Fibroblast of upper back skin (primary cell): ENCODE data around the gene CYBB.
A peak's percentile ranks its signal among the peaks of the same experiment; 100 is the strongest.

Source experiments
- DNase-seq: peaks from one replicate; pipeline ENCODE4 v3.0.0-alpha.2; 2013

Gene CYBB

DNA sequence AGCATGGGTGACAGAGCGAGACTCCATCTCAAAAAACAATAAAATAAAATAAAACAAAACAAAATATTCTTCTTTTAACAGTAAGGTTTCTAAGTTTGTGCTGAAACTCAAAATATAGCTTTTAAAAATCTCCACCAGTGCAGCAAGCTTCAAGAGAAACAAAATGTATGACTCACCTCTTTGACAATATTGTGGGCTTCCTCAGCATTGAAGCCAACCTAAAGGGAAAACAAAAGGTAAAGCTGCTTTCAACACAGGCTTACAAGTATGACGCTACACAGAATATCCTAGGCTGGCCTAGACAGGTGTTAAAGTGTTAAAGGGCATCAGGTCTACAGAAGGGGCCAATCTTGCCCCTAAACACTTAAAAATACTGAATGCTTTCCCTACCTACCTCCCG is 66.3 kb downstream of the CYBB start:
- no peak for DNase-seq

DNA sequence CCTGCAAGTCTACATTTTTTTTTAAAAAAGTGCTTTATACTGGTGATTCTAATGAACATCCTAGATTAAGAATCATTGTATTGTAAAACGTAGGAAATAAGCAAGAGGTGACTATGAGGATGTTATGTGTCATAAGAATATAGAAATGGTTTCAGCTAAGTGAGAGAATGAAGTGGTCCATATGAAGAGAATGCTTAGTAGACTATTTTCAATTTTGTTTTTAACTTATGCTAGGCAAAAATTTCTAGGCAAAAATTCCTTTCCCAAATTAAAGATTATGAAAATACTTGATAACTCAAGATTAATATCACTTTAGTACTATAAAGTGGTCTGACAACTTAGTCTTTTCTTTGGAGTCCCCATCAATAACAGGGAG is 66.7 kb downstream of the CYBB start:
- DNase-seq: no peak

DNA sequence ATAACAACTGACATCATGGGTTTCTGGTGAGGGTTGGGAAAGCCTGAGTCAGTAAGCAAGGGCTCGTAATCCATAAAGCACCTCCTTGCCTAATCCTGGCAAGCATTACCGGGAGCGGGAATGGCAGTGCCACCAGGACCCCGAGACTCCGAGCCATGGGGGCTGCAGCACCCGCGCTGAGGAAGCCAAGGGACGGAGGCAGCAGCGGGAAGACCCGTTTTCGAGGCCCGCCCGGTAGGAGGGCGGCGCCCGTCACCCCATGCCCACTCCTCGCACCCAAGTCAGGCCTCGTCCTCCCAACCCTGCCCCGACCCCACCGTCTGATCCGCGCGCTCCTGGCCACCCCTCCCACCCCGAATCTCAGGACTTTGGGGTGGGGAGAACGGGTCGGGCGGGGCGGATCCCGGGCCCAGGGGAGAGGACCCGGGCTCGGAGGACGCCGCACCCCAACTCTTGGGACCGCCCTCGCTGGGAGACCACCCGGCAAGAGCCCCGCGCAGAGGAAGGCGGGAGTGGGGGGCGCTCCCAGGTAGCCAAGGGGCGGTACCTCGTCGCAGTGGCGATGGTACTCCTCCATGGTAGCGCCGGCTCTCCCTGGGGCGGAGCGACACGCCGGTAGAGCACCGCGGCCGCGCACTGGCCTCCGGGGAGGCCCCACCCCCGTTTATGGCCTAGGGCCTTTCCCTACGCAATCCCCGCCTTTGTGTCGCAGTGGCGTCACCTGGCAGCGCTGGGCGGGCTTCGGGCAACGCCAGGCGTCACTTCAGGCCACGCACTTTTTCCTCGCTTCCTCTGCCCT is 67.3 kb downstream of the CYBB start, which contains the start of gene DYNLT3:
Gene DYNLT3, minus strand, starts transcription at position 638 of the 799 bp plus-strand sequence. Its CDS starts 61 bp downstream, at position 577.
- peak; percentile 67 for DNase-seq

DNA sequence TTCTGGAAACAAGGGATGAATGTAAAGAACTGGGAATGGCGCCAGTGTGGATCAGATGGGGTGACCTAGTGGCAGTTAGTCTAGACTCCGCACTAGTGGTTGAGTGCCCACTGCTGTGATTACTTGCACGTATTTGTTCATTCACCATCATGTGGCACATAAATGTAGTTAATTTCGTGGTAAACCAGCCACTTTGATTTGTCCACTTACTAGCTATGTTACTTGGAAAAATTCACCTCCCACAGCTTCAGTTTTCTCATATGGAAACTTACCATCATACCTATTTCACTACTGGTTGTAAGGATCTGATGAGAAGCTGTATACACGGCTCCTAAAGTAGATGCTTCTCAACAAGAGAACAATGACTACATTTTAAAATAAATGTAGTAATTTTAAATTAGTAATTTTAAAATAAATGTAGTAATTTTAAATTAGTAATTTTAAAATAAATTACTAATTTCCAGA is 67.9 kb downstream of the CYBB start:
- DNase-seq: no peak

DNA sequence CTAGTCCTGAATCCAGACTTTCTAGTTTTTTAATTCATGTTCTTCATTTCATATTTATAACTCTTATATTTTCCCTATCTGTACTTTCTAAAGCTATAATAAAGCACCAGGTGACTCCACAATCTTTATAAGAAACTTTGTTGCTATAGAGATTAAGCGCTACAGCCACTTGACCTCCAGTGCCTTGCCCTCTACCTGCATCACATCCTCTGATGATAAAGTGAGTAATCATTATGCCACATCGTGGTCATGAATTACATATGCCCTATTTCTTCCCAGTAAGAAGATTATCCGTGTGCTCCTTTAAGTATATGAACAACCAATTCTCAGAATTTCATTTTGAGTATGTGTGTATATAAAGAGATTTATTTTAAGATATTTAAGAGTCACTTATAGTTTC is 74.3 kb downstream of the CYBB start:
- DNase-seq: no peak

DNA sequence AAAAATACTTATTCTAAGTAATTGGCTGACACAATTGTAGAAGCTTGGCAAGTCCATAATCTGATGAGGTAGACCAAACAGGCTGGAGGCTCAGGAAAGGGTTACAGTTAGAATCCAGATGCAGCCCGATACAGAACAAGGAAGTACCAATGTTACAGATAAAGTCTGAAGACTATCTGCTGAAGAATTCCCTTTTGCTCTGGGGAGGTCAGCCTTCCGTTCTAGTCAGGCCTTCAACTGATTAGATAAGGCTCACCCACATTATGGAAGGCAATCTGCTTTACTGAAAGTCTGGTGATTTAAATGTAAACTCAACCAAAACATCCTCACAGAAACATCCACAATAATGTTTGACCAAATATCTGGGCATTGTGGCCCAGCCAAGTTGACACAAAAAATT is 74.9 kb downstream of the CYBB start:
- no peak for DNase-seq

DNA sequence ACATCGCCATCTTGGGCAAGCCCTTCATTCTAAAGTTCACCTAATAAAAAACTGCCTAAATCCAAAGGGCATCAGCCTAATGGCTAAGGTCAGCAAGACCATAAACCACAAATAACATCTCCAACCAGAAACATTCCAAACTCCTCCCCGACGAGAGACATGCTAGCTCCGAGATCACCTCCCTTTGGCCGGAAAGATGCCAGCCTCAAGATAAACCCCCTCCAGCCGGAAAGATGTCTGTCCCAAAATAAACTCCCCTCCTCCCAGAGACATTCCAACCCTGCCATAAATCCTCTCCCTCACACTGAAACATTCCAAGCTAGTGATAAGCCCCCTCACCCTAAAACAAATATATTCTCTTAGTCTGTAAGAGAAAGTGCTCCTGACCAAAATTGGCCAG is 80.9 kb downstream of the CYBB start:
- DNase-seq: peak; percentile 34

DNA sequence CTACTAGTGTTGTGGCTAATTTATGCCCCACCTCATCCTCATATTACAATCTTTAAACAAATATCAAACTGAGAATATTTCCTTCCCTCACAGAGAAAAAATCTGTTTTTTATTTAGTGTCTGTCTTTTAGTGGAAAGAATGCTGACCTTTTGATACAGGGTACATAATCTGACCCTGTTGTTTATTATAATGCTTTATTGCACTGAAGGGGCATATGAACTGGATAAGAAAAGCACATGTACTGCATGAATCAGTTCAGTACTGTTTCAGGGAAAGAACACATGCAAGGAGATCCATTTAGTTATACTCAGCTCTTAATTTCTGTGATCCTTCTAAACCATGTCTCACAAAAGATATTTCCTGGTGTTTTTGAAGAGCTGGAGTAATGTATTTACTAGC is 83.0 kb downstream of the CYBB start:
- DNase-seq: no peak
